GM12878 (cell line): ENCODE data around the gene DNAH1.

Source experiments
- BACH1 ChIP-seq: fragments of 450-650 bp; IDR thresholded peaks from 2 replicates; pipeline ENCODE4 v1.6.1; 2017; ENCODE audit warnings: mild to moderate bottlenecking, borderline replicate concordance
- FOXM1 ChIP-seq: IDR thresholded peaks from 2 replicates; pipeline ENCODE4 v1.6.1; 2012; ENCODE audit warnings: low read depth, mild to moderate bottlenecking, inconsistent platforms, low read length, moderate library complexity
- HDAC2 ChIP-seq: fragments of 200-600 bp; sonication (generic); IDR thresholded peaks from 2 replicates; pipeline ENCODE4 v1.6.1; 2017
- NR2C2 ChIP-seq: IDR thresholded peaks from 2 replicates; pipeline ENCODE4 v1.6.1; 2011; ENCODE audit warnings: borderline replicate concordance, low read depth; ENCODE audit not compliant: control insufficient read depth, insufficient read length
- POLR2A ChIP-seq: IDR thresholded peaks from 2 replicates; pipeline ENCODE4 v1.6.1; 2011; ENCODE audit warnings: low read depth, mild to moderate bottlenecking, low read length
- SRF ChIP-seq, 2 experiments: IDR thresholded peaks; 2 replicates each; pipeline ENCODE4 v1.6.1; 2011; ENCODE audit warnings: low read depth in 2 of 2, low read length in 2 of 2, mild to moderate bottlenecking in 1 of 2, moderate library complexity in 1 of 2
- TCF12 ChIP-seq: IDR thresholded peaks from 2 replicates; pipeline ENCODE4 v1.6.1; 2011; ENCODE audit warnings: low read depth, mild to moderate bottlenecking, low read length
- ZZZ3 ChIP-seq: IDR thresholded peaks from 2 replicates; pipeline ENCODE4 v1.6.1; 2011; ENCODE audit warnings: low read depth; ENCODE audit not compliant: control insufficient read depth, insufficient read length
- TF ChIP-seq, protein P1 (sequence below), 3 experiments: IDR thresholded peaks in 2 of 3; conservative IDR thresholded peaks in 1 of 3; 2 replicates each; pipeline ENCODE4 v1.5.1; 2011; ENCODE audit warnings: low read depth in 3 of 3, low read length in 3 of 3, mild to moderate bottlenecking in 3 of 3, control low read depth in 2 of 3, moderate library complexity in 2 of 3, inconsistent platforms in 1 of 3, mixed read lengths in 1 of 3; ENCODE audit not compliant: control insufficient read depth in 2 of 3, insufficient read depth in 1 of 3; ENCODE audit errors: extremely low read depth in 1 of 3

DNA sequence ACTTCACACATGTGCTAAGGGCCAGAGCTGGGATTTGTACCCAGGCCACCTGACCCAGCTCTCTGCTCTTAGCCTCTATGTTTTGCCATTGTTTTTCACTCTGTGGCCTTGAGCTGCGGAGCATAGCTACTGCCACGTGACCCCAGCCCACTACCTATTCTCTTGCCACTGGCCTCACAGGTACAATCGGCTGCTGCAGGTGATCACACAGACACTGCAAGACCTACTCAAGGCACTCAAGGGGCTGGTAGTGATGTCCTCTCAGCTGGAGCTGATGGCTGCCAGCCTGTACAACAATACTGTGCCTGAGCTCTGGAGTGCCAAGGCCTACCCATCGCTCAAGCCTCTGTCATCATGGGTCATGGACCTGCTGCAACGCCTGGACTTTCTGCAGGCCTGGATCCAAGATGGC is 82.6 kb downstream of the DNAH1 start:
- TF ChIP-seq POLR2A (peak; percentile 68), SRF (IDR thresholded peaks at IDR 0.05; ENCODE audit: low read depth in 2 of 2, low read length in 2 of 2) (no peak), ZZZ3 (no peak), NR2C2 (no peak), HDAC2 (no peak), TCF12 (no peak), BACH1 (no peak), FOXM1 (no peak)
- TF ChIP-seq, protein P1, sequence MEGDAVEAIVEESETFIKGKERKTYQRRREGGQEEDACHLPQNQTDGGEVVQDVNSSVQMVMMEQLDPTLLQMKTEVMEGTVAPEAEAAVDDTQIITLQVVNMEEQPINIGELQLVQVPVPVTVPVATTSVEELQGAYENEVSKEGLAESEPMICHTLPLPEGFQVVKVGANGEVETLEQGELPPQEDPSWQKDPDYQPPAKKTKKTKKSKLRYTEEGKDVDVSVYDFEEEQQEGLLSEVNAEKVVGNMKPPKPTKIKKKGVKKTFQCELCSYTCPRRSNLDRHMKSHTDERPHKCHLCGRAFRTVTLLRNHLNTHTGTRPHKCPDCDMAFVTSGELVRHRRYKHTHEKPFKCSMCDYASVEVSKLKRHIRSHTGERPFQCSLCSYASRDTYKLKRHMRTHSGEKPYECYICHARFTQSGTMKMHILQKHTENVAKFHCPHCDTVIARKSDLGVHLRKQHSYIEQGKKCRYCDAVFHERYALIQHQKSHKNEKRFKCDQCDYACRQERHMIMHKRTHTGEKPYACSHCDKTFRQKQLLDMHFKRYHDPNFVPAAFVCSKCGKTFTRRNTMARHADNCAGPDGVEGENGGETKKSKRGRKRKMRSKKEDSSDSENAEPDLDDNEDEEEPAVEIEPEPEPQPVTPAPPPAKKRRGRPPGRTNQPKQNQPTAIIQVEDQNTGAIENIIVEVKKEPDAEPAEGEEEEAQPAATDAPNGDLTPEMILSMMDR (IDR thresholded peaks at IDR 0.05 in 2 of 3, conservative IDR thresholded peaks at IDR 0.05 in 1 of 3; ENCODE audit: control insufficient read depth in 2 of 3, extremely low read depth in 1 of 3, insufficient read depth in 1 of 3, low read depth in 3 of 3, low read length in 3 of 3), result no peak
